ENCODE data around the gene KMT5B. TPM values are rescaled to one million over a fixed set of nuclear protein-coding genes. Genes with fewer than 3 reads are reported as not detected.
"Not testable (repeated sequence)": the region's sequence is repeated elsewhere in the genome, so short reads cannot be mapped to it uniquely, and the experiment has no call there.

The KMT5B gene
- polyA plus RNA-seq, 2 of the 4 experiments (the other 2 are of a cell fraction) = 15.2 to 27.1 TPM

DNA sequence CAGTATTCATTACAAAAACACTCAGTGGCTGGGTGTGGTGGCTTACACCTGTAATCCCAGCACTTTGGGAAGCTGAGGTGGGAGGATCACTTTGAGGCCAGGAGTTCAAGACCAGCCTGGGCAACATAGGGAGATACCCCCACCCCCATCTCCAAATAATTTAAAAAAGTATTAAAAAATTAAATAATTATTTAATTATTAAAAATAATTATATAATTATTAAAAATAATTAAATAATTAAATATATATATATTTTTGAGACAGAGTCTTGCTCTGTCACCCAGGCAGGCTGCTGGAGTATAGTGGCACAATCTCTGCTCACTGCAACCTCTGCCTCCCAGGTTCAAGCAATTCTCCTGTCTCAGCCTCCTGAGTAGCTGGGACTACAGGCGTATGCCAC, 30.8 kb upstream of the KMT5B start:
- ChIA-PET POLR2A (interaction anchor here (0.6 to 0.7 kb wide), 2 partner anchors 19 to 233 kb away, joined by 4 to 5 read pairs; no protein-coding TSS in a partner anchor), CTCF (interaction anchor here (1.4 kb wide), 1 partner anchor 53 kb away, joined by 4 read pairs; no protein-coding TSS in a partner anchor)
- H3K4me3 ChIP-seq; ATAC-seq; H3K9me3 ChIP-seq; FAIRE-seq; H3K4me1 ChIP-seq; DNase-seq (ENCODE audit: low read depth in 1 of 2, low spot score in 1 of 2); H3K27ac ChIP-seq; H3K4me2 ChIP-seq: not testable (repeated sequence)
- WGBS (ENCODE audit: missing lambda C conversion rate) = 100% methylated on average over 1 of the region's 1 CpG

DNA sequence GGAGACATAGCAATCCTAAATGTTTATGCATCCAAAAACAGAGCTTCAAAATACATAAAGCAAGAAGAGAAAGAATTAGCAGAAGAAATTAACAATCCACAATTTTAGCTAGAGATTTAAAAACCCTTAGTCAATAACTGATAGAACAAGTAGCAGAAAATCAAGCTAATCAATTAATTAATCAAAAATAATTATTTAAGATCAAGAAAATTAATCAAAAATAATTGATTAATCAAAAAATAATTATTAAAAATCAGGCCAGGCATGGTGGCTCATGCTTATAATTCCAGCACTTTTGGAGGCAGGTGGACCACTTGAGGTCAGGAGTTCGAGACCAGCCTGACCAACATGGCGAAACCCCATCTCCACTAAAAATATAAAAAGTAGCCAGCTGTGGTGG, 29.5 kb upstream of the KMT5B start:
- Histone ChIP-seq H3K4me2 (no peak overlapping the region), H3K4me1 (no peaks in the 10 kb centered on the region), H3K4me3 (no peak overlapping the region), H3K9me3 (peaks cover 7% of the 10 kb centered on the region; the same call in 1 of the 3 replicates), H3K27ac (no peak overlapping the region)
- 77% methylated on average over 2 of the region's 2 CpGs for WGBS (ENCODE audit: missing lambda C conversion rate)
- FAIRE-seq (no peak), DNase-seq (ENCODE audit: low read depth in 1 of 2, low spot score in 1 of 2) (no peak), ATAC-seq (no peak)
- TF ChIP-seq EHF (CRISPR knock-in tag; IDR thresholded peaks at IDR 0.05) (no peak), KDM1A (IDR thresholded peaks at IDR 0.05; ENCODE audit: low read depth) (no peak), ZSCAN20 (CRISPR knock-in tag; IDR thresholded peaks at IDR 0.05) (no peak), CBX2 (IDR thresholded peaks at IDR 0.05; ENCODE audit: borderline replicate concordance, low read depth) (no peak)
- CTCF ChIA-PET = interaction anchor here (0.8 to 1.4 kb wide), 3 partner anchors 22 to 128 kb away, joined by 3 to 4 read pairs (median 3); no protein-coding TSS in a partner anchor
- POLR2A ChIA-PET = no interaction called here

DNA sequence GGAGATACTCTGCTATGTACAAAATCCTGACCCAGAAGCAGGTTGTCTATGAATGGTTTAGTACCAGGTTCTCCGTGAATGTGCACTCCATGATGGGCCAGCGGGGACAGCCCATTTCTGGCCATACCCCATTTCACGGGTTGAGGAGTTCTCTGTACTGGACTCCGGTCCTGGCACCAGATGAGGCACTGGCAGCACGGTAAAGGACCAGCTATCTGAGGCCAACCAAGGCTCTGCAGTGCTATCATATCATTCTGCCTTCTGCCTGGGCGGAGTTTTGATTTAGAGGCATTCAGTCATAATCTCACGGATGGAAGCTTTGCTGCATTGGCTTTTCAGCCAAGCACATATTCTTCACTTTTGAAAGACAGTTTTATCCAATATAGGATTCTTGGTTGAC, 18.5 kb upstream of the KMT5B start:
- ATAC-seq (no peak), DNase-seq (ENCODE audit: low read depth in 1 of 2, low spot score in 1 of 2) (no peak), FAIRE-seq (no peak)
- Histone ChIP-seq H3K27ac (no peak overlapping the region), H3K4me2 (no peak overlapping the region), H3K4me3 (no peak overlapping the region), H3K4me1 (no peaks in the 10 kb centered on the region), H3K9me3 (peaks cover 14% of the 10 kb centered on the region)
- TF ChIP-seq, protein P1, sequence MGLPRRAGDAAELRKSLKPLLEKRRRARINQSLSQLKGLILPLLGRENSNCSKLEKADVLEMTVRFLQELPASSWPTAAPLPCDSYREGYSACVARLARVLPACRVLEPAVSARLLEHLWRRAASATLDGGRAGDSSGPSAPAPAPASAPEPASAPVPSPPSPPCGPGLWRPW (IDR thresholded peaks at IDR 0.05) = no peak
- TF ChIP-seq EHMT2 (IDR thresholded peaks at IDR 0.05; ENCODE audit: low read depth) (no peak), TP53 (CRISPR knock-in tag; IDR thresholded peaks at IDR 0.05) (no peak), NR3C1 (IDR thresholded peaks at IDR 0.05) (no peak), JUN (IDR thresholded peaks at IDR 0.05) (no peak), HEYL (CRISPR knock-in tag; IDR thresholded peaks at IDR 0.05) (no peak)
- TF ChIP-seq, protein P2, sequence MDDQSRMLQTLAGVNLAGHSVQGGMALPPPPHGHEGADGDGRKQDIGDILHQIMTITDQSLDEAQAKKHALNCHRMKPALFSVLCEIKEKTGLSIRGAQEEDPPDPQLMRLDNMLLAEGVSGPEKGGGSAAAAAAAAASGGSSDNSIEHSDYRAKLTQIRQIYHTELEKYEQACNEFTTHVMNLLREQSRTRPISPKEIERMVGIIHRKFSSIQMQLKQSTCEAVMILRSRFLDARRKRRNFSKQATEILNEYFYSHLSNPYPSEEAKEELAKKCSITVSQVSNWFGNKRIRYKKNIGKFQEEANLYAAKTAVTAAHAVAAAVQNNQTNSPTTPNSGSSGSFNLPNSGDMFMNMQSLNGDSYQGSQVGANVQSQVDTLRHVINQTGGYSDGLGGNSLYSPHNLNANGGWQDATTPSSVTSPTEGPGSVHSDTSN (IDR thresholded peaks at IDR 0.05) = no peak
- TF ChIP-seq, protein P3, sequence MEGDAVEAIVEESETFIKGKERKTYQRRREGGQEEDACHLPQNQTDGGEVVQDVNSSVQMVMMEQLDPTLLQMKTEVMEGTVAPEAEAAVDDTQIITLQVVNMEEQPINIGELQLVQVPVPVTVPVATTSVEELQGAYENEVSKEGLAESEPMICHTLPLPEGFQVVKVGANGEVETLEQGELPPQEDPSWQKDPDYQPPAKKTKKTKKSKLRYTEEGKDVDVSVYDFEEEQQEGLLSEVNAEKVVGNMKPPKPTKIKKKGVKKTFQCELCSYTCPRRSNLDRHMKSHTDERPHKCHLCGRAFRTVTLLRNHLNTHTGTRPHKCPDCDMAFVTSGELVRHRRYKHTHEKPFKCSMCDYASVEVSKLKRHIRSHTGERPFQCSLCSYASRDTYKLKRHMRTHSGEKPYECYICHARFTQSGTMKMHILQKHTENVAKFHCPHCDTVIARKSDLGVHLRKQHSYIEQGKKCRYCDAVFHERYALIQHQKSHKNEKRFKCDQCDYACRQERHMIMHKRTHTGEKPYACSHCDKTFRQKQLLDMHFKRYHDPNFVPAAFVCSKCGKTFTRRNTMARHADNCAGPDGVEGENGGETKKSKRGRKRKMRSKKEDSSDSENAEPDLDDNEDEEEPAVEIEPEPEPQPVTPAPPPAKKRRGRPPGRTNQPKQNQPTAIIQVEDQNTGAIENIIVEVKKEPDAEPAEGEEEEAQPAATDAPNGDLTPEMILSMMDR (IDR thresholded peaks at IDR 0.05) = no peak
- POLR2A ChIA-PET = no interaction called here
- 80% methylated on average over 7 of the region's 7 CpGs for WGBS (ENCODE audit: missing lambda C conversion rate)
- CTCF ChIA-PET = interaction anchor here (0.5 to 2.5 kb wide), 6 partner anchors 11 to 222 kb away, joined by 3 to 7 read pairs (median 4); partner anchors contain the start of gene C11orf24

DNA sequence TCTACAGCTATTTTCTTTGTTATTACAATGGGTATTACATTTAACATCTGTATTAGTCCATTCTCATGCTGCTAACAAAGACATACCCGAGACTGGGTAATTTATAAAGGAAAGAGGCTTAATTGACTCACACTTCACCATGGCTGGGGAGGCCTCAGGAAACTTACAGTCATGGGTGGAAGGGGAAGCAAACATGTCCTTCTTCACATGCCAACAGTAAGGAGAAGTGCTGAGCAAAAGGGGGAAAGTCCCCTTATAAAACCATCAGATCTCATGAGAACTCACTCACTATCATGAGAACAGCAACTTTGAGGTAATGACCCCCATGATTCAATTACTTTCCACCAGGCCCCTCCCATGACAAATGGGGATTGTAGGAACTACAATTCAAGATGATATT, 16.5 kb upstream of the KMT5B start:
- 6% methylated on average over 1 of the region's 1 CpG for WGBS (ENCODE audit: missing lambda C conversion rate)
- ChIA-PET POLR2A (no interaction called here), CTCF (interaction anchor here (1.1 to 2.5 kb wide), 4 partner anchors 21 to 68 kb away, joined by 3 to 7 read pairs (median 4); no protein-coding TSS in a partner anchor)
- ATAC-seq (no peak), DNase-seq (ENCODE audit: low read depth in 1 of 2, low spot score in 1 of 2) (no peak), FAIRE-seq (no peak)
- Histone ChIP-seq H3K9me3 (peaks cover 17% of the 10 kb centered on the region), H3K27ac (no peak overlapping the region), H3K4me2 (no peak overlapping the region), H3K4me1 (no peaks in the 10 kb centered on the region), H3K4me3 (no peak overlapping the region)
- TF ChIP-seq, protein P4, sequence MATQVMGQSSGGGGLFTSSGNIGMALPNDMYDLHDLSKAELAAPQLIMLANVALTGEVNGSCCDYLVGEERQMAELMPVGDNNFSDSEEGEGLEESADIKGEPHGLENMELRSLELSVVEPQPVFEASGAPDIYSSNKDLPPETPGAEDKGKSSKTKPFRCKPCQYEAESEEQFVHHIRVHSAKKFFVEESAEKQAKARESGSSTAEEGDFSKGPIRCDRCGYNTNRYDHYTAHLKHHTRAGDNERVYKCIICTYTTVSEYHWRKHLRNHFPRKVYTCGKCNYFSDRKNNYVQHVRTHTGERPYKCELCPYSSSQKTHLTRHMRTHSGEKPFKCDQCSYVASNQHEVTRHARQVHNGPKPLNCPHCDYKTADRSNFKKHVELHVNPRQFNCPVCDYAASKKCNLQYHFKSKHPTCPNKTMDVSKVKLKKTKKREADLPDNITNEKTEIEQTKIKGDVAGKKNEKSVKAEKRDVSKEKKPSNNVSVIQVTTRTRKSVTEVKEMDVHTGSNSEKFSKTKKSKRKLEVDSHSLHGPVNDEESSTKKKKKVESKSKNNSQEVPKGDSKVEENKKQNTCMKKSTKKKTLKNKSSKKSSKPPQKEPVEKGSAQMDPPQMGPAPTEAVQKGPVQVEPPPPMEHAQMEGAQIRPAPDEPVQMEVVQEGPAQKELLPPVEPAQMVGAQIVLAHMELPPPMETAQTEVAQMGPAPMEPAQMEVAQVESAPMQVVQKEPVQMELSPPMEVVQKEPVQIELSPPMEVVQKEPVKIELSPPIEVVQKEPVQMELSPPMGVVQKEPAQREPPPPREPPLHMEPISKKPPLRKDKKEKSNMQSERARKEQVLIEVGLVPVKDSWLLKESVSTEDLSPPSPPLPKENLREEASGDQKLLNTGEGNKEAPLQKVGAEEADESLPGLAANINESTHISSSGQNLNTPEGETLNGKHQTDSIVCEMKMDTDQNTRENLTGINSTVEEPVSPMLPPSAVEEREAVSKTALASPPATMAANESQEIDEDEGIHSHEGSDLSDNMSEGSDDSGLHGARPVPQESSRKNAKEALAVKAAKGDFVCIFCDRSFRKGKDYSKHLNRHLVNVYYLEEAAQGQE (IDR thresholded peaks at IDR 0.05) = no peak
- no peak for TF ChIP-seq EP300 (IDR thresholded peaks at IDR 0.05)
- no peak for TF ChIP-seq CEBPB (IDR thresholded peaks at IDR 0.05)
- TF ChIP-seq EHF (CRISPR knock-in tag; IDR thresholded peaks at IDR 0.05) = no peak
- no peak for TF ChIP-seq FOXS1 (CRISPR knock-in tag; IDR thresholded peaks at IDR 0.05)
- TF ChIP-seq CHD4 (IDR thresholded peaks at IDR 0.05; ENCODE audit: borderline replicate concordance) = no peak
- TF ChIP-seq RNF2 (IDR thresholded peaks at IDR 0.05; ENCODE audit: borderline replicate concordance, low read depth) = no peak
- TF ChIP-seq SREBF2 (IDR thresholded peaks at IDR 0.05) = no peak
- no peak for TF ChIP-seq RCOR1 (IDR thresholded peaks at IDR 0.05; ENCODE audit: low read depth, low read length)
- no peak for TF ChIP-seq FOSB (CRISPR knock-in tag; IDR thresholded peaks at IDR 0.05)
- no peak for TF ChIP-seq ZFP36 (IDR thresholded peaks at IDR 0.05; ENCODE audit: borderline replicate concordance, partially characterized antibody)
- no peak for TF ChIP-seq CHD2 (IDR thresholded peaks at IDR 0.05; ENCODE audit: low read length, partially characterized antibody)
